GM12892 (cell line): ENCODE measurements around the gene MGLL.

Experiments used
- POLR2A ChIP-seq: IDR thresholded peaks from 2 replicates; pipeline ENCODE4 v1.6.1; 2011; ENCODE audit warnings: low read depth, low read length, control low read depth
- POLR2AphosphoS5 ChIP-seq: IDR thresholded peaks from 2 replicates; pipeline ENCODE4 v1.6.1; 2011; ENCODE audit warnings: low read depth, low read length, control low read depth

GRCh38 chr3:127647845-127648204 is 174.5 kb downstream of the MGLL start:
- TF ChIP-seq POLR2A: no peak
- TF ChIP-seq POLR2AphosphoS5: no peak
